ENCODE data around the gene CYP3A5. TPM values are rescaled to one million over a fixed set of nuclear protein-coding genes. Genes with fewer than 3 reads are reported as not detected.

CYP3A5 gene
- total and polyA plus RNA-seq, 11 donors: 0.06 to 0.52 (median 0.23) TPM; not detected in 6

DNA sequence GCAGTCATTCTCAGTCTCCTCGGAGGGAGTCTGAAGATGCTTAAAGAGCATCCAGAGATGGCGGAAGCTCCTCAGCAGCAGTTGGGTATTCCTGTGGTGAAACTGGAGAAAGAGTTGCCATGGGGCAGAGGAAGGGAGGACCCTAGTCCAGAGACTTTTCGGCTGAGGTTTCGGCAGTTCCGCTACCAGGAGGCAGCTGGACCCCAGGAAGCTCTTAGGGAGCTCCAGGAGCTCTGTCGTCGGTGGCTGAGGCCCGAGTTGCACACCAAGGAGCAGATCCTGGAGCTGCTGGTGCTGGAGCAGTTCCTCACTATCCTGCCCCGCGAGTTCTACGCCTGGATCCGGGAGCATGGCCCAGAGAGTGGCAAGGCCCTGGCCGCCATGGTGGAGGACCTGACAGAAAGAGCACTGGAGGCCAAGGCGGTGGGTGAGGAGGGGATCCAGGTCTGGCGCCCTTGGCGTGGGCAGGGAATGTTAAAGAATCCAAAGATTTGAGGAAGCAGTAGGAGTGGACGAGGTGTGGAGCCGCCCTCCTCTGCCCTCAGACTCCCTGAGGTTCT is 60.1 kb downstream of the CYP3A5 start:
- Histone ChIP-seq H3K9me3 (no peaks in the 10 kb centered on the region), H3K36me3 (peaks cover 0 to 66% (median 64%) of the 10 kb centered on the region in 9 donors), H3K4me1 (peaks cover 0 to 22% (median 11%) of the 10 kb centered on the region in 12 donors), H3K4me3 (no peak overlapping the region), H3K27ac (no peak overlapping the region), H3K27me3 (no peaks in the 10 kb centered on the region)
- intact Hi-C loops (cut with DNase I): loop anchor here in 3 of 10 donors (5.0 to 10.0 kb wide), 4 partner anchors 67 to 295 kb away; partner anchors contain the start of genes FAM200A (in 1 of the 3) and TRIM4 (in 1 of the 3)
- ATAC-seq (no peak), DNase-seq (no peak)
- 90 to 96% (median 94%) methylated on average over 9 to 18 of the region's 18 CpGs for WGBS, 4 donors
- no peak for TF ChIP-seq POLR2A (IDR thresholded peaks at IDR 0.05)
- TF ChIP-seq, protein P1, sequence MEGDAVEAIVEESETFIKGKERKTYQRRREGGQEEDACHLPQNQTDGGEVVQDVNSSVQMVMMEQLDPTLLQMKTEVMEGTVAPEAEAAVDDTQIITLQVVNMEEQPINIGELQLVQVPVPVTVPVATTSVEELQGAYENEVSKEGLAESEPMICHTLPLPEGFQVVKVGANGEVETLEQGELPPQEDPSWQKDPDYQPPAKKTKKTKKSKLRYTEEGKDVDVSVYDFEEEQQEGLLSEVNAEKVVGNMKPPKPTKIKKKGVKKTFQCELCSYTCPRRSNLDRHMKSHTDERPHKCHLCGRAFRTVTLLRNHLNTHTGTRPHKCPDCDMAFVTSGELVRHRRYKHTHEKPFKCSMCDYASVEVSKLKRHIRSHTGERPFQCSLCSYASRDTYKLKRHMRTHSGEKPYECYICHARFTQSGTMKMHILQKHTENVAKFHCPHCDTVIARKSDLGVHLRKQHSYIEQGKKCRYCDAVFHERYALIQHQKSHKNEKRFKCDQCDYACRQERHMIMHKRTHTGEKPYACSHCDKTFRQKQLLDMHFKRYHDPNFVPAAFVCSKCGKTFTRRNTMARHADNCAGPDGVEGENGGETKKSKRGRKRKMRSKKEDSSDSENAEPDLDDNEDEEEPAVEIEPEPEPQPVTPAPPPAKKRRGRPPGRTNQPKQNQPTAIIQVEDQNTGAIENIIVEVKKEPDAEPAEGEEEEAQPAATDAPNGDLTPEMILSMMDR (IDR thresholded peaks at IDR 0.05): no peak

GRCh38 chr7:99618726-99619125 is 61.1 kb downstream of the CYP3A5 start:
- Histone ChIP-seq H3K27me3 (no peaks in the 10 kb centered on the region), H3K4me3 (no peak overlapping the region), H3K4me1 (peaks cover 0 to 21% (median 11%) of the 10 kb centered on the region in 12 donors), H3K9me3 (no peaks in the 10 kb centered on the region), H3K27ac (no peak overlapping the region), H3K36me3 (peaks cover 0 to 57% (median 54%) of the 10 kb centered on the region in 9 donors)
- ATAC-seq (no peak), DNase-seq (no peak)
- intact Hi-C loops (cut with DNase I): loop anchor here in 2 of 10 donors (5.0 to 10.0 kb wide), 3 partner anchors 66 to 296 kb away; partner anchors contain the start of genes FAM200A (in 1 of the 2) and TRIM4 (in 1 of the 2)
- TF ChIP-seq POLR2A (IDR thresholded peaks at IDR 0.05): no peak
- TF ChIP-seq, protein P1 (IDR thresholded peaks at IDR 0.05): no peak
- WGBS, 4 donors: 82 to 86% (median 85%) methylated on average over 3 of the region's 3 CpGs

DNA sequence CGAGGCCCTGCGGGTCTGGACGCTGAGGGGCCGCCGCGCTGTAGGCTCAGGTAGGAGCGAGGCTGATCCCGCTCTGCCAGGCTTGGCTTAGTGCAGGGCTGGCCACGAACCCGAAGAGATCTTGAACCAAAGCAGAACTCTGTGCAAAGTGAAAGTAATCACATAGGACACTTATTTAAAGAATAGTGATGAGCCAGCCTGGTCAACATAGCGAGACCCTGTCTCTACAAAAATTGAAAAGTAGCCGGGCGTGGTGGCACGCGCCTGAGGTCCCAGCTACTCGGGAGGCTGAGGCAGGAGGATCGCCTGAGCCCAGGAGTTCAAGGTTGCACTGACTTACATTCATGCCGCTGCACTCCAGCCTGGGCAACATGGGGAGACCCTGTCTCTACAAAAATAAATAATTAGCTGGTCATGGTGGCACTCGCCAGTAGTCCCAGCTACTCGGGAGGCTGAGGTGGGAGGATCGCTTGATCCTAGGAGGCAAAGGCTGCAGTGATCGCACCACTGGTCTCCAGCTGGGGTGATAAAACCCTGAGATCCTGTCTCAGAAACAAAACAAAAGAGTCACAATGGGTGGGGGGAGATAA is 62.5 kb downstream of the CYP3A5 start:
- H3K4me3 ChIP-seq: peak overlapping the region; percentile 74 to 99 (median 95)
- H3K36me3 ChIP-seq: peaks cover 0 to 42% (median 40%) of the 10 kb centered on the region in 9 donors
- H3K27ac ChIP-seq: peak overlapping the region; percentile 43 to 93 (median 86)
- no peaks in the 10 kb centered on the region for H3K9me3 ChIP-seq
- 16 to 25% (median 20%) methylated on average over 17 to 22 of the region's 22 CpGs for WGBS, 4 donors
- H3K4me1 ChIP-seq: peaks cover 0 to 17% (median 11%) of the 10 kb centered on the region in 12 donors
- intact Hi-C loops (cut with DNase I): loop anchor here in 3 of 10 donors (2.0 to 10.0 kb wide), 4 partner anchors 58 to 298 kb away; partner anchors contain the start of genes FAM200A (in 1 of the 3), TRIM4 (in 1 of the 3) and ZNF655 (in 1 of the 3)
- ATAC-seq (no peak), DNase-seq (no peak)
- TF ChIP-seq POLR2A (IDR thresholded peaks at IDR 0.05): no peak
- TF ChIP-seq, protein P1 (IDR thresholded peaks at IDR 0.05): no peak
- H3K27me3 ChIP-seq: no peaks in the 10 kb centered on the region
